Body of pancreas (tissue), 4 donors: ENCODE data around the gene CRTAC1. TPM values are rescaled to one million over a fixed set of nuclear protein-coding genes. Genes with fewer than 3 reads are reported as not detected.

Experiments
- ATAC-seq: fragments of 150-250 bp; one replicate; pipeline ENCODE4 v1.9.1; 2016
- DNase-seq, 4 donors: peaks; one replicate each; pipeline ENCODE4 v3.0.0-alpha.2; 2019
- H3K27ac ChIP-seq, 4 donors: fragments of 200-600 bp; sonication (generic); 1 replicate in 3 of 4; 2 replicates in 1 of 4; pipeline versions ENCODE4 v1.5.1 to v1.6.1; 2016 to 2019; ENCODE audit warnings: mild to moderate bottlenecking in 1 of 4, mixed read lengths in 1 of 4, moderate library complexity in 1 of 4
- H3K27me3 ChIP-seq, 2 donors: fragments of 200-600 bp; sonication (generic); one replicate each; pipeline ENCODE4 v1.6.0; 2016; ENCODE audit warnings: mild to moderate bottlenecking in 1 of 2
- H3K36me3 ChIP-seq, 2 donors: fragments of 200-600 bp; sonication (generic); replicated peaks in 1 of 2; 2 replicates each; pipeline ENCODE4 v1.5.1; 2016; ENCODE audit warnings: low read depth in 2 of 2; ENCODE audit not compliant: insufficient read depth in 1 of 2
- H3K4me1 ChIP-seq: fragments of 200-600 bp; sonication (generic); one replicate; pipeline ENCODE4 v1.6.0; 2016
- H3K4me3 ChIP-seq, 2 donors: fragments of 200-600 bp; sonication (generic); 1 replicate in 1 of 2; 2 replicates in 1 of 2; pipeline ENCODE4 v1.5.1; 2016 to 2019
- H3K9me3 ChIP-seq, 3 donors: fragments of 200-600 bp; sonication (generic); 1 replicate in 2 of 3; 2 replicates in 1 of 3; pipeline ENCODE4 v1.5.1; 2016
- CTCF ChIP-seq, 7 experiments: fragments of 450-650 bp in 4 of 7; fragments of 200-600 bp in 3 of 7; sonication (generic) in 3 of 7; IDR thresholded peaks; one replicate each; pipeline ENCODE4 v1.5.1; 2016 to 2019; ENCODE audit warnings: antibody characterized with exemption in 7 of 7
- POLR2A ChIP-seq, 3 donors: fragments of 450-650 bp; IDR thresholded peaks; one replicate each; pipeline ENCODE4 v1.6.1; 2016; ENCODE audit warnings: antibody characterized with exemption in 3 of 3, mild to moderate bottlenecking in 2 of 3
- WGBS, 2 donors: methylation state at CpG; one replicate each; pipeline ENCODE4 v1.1.5; 2017; 5-methylcytosine and 5-hydroxymethylcytosine counted together
- intact Hi-C: fragments of 100-400 bp; cut with DNase I; formaldehyde crosslinking; loops from one replicate; pipeline ENCODE4 v1.15.1; 2023
- total RNA-seq, 2 donors: library from RNA; depleted of rRNA; stranded (reverse); fragments of >200 nt; gene quantifications; one replicate each; pipeline ENCODE4 v1.1.0, GENCODE V29; 2016

Gene CRTAC1
- total RNA-seq, 2 donors from 2014 or later, result 0.52 TPM; not detected in 1

- Histone ChIP-seq H3K4me3 (no peak overlapping the region), H3K9me3 (no peaks in the 10 kb centered on the region), H3K36me3 (no peaks in the 10 kb centered on the region), H3K4me1 (peaks cover 3% of the 10 kb centered on the region), H3K27ac (no peak overlapping the region), H3K27me3 (no peaks in the 10 kb centered on the region)
- WGBS, 2 donors, result 73 to 90% methylated on average over 2 of the region's 2 CpGs
- intact Hi-C loops, result no loop called here
- DNase-seq (no peak), ATAC-seq (no peak)
- TF ChIP-seq POLR2A (IDR thresholded peaks at IDR 0.05) (no peak), CTCF (IDR thresholded peaks at IDR 0.05) (no peak)
Measured at GRCh38 chr10:97892506-97892905, 137.9 kb downstream of the CRTAC1 start.

- intact Hi-C loops, result no loop called here
- H3K27ac ChIP-seq, result no peak overlapping the region
- DNase-seq (no peak), ATAC-seq (no peak)
- no peak overlapping the region for H3K4me3 ChIP-seq
- no peaks in the 10 kb centered on the region for H3K36me3 ChIP-seq
- WGBS, 2 donors, result 86 to 92% methylated on average over 14 to 17 of the region's 17 CpGs
- H3K4me1 ChIP-seq, result peaks cover 3% of the 10 kb centered on the region
- TF ChIP-seq POLR2A (IDR thresholded peaks at IDR 0.05) (no peak), CTCF (IDR thresholded peaks at IDR 0.05) (no peak)
- H3K27me3 ChIP-seq, result no peaks in the 10 kb centered on the region
- H3K9me3 ChIP-seq, result no peaks in the 10 kb centered on the region
Measured at GRCh38 chr10:97891497-97892167, 138.8 kb downstream of the CRTAC1 start.

- intact Hi-C loops, result no loop called here
Measured at GRCh38 chr10:97889461-97890265, 140.8 kb downstream of the CRTAC1 start.

GRCh38 chr10:97888641-97889262 lies 141.7 kb downstream of the CRTAC1 start:
- Histone ChIP-seq H3K9me3 (no peaks in the 10 kb centered on the region), H3K27me3 (no peaks in the 10 kb centered on the region), H3K4me1 (peaks cover 3% of the 10 kb centered on the region), H3K27ac (no peak overlapping the region), H3K4me3 (no peak overlapping the region), H3K36me3 (no peaks in the 10 kb centered on the region)
- 56 to 62% methylated on average over 12 of the region's 12 CpGs for WGBS, 2 donors
- DNase-seq (peak in 3 of 4 donors; percentile 26 to 53 (median 50)), ATAC-seq (peak; percentile 58)
- intact Hi-C loops, result no loop called here
- no peak for TF ChIP-seq POLR2A (IDR thresholded peaks at IDR 0.05)
- TF ChIP-seq CTCF (IDR thresholded peaks at IDR 0.05), result no peak

More at GRCh38 chr10:97889461-97890265, 140.8 kb downstream of the CRTAC1 start:
- Histone ChIP-seq H3K4me3 (no peak overlapping the region), H3K4me1 (peaks cover 3% of the 10 kb centered on the region), H3K36me3 (no peaks in the 10 kb centered on the region), H3K27ac (no peak overlapping the region), H3K9me3 (no peaks in the 10 kb centered on the region), H3K27me3 (no peaks in the 10 kb centered on the region)
- no peak for TF ChIP-seq CTCF (IDR thresholded peaks at IDR 0.05)
- no peak for TF ChIP-seq POLR2A (IDR thresholded peaks at IDR 0.05)
- 66 to 76% methylated on average over 15 to 18 of the region's 18 CpGs for WGBS, 2 donors
- ATAC-seq (no peak), DNase-seq (no peak)
